DND-41 (cell line): ENCODE results near the gene RNF150.

Experiments used
- ATAC-seq: fragments of 200-7000 bp; cut with Tn5 transposase; 3 replicates; pipeline ENCODE4 v1.9.1; 2021; ENCODE audit warnings: low read depth; ENCODE audit not compliant: insufficient read depth
- DNase-seq: peaks from one replicate; pipeline ENCODE4 v3.0.0-alpha.2; 2020
- H2AFZ ChIP-seq: 2 replicates; pipeline ENCODE4 v1.6.0; 2012; ENCODE audit warnings: low read depth, low read length
- H3K27ac ChIP-seq: 2 replicates; pipeline ENCODE4 v1.5.1; 2012; ENCODE audit warnings: low read length, inconsistent platforms
- H3K27me3 ChIP-seq: fragments of 200-600 bp; sonication (generic); 2 replicates; pipeline ENCODE4 v1.6.0; 2012; ENCODE audit warnings: low read length, mild to moderate bottlenecking, inconsistent platforms; ENCODE audit not compliant: insufficient read depth, poor library complexity
- H3K36me3 ChIP-seq: 2 replicates; pipeline ENCODE4 v1.5.1; 2012; ENCODE audit warnings: low read length, inconsistent platforms; ENCODE audit not compliant: insufficient read depth
- H3K4me1 ChIP-seq: 2 replicates; pipeline ENCODE4 v1.5.1; 2012; ENCODE audit warnings: mild to moderate bottlenecking, low read length; ENCODE audit not compliant: insufficient read depth
- H3K4me2 ChIP-seq: 2 replicates; pipeline ENCODE4 v1.6.0; 2012; ENCODE audit warnings: mild to moderate bottlenecking, moderate library complexity, low read length, inconsistent platforms; ENCODE audit not compliant: insufficient read depth
- H3K4me3 ChIP-seq, 2 experiments: fragments of 200-600 bp in 1 of 2; shearing (Covaris generic) in 1 of 2; 2 replicates each; pipeline ENCODE4 v1.5.1; 2012 to 2016; ENCODE audit warnings: inconsistent platforms in 2 of 2, low read length in 2 of 2, mild to moderate bottlenecking in 2 of 2, low read depth in 1 of 2, moderate library complexity in 1 of 2
- H3K79me2 ChIP-seq: 2 replicates; pipeline ENCODE4 v1.6.0; 2012; ENCODE audit warnings: low read length, inconsistent platforms; ENCODE audit not compliant: insufficient read depth
- H3K9ac ChIP-seq: 2 replicates; pipeline ENCODE4 v1.6.0; 2012; ENCODE audit warnings: low read depth, mild to moderate bottlenecking, inconsistent platforms, low read length, moderate library complexity
- H3K9me3 ChIP-seq: 2 replicates; pipeline ENCODE4 v1.5.1; 2012; ENCODE audit warnings: low read length, moderate library complexity, mild to moderate bottlenecking, inconsistent platforms; ENCODE audit not compliant: insufficient read depth, severe bottlenecking
- H4K20me1 ChIP-seq: 2 replicates; pipeline ENCODE4 v1.6.0; 2012; ENCODE audit warnings: low read length; ENCODE audit not compliant: insufficient read depth
- EZH2 ChIP-seq: IDR thresholded peaks from 3 replicates; pipeline ENCODE4 v1.6.1; 2012; ENCODE audit warnings: borderline replicate concordance, low read depth, mild to moderate bottlenecking, moderate library complexity, low read length, inconsistent platforms; ENCODE audit not compliant: severe bottlenecking
- TF ChIP-seq, protein P1 (sequence below): IDR thresholded peaks from 2 replicates; pipeline ENCODE4 v1.5.1; 2012; ENCODE audit warnings: borderline replicate concordance, low read length, moderate library complexity, mild to moderate bottlenecking; ENCODE audit not compliant: poor library complexity, severe bottlenecking; ENCODE audit errors: extremely low read depth

The RNF150 gene

DNA sequence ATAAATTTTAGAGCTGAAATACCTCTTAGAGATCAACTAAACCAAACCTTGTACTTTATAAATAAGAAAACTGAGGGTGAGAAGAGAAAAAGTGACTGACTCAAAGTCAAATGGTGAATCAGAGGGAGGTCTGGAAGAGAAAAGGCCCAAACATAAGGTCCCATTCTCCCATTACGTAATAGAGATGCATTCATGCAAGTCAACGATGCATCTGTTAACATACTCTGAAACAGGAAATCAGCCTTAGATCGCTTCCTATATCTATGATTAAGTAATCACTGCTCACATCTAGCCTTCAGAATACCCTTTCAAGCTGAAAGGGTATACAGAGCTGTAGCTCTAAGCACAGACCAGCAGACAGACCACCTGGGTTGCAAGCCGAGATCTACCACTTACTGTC, 6.5 kb downstream of the RNF150 start:
- DNase-seq = no peak
- no peak for ATAC-seq
- Histone ChIP-seq H3K4me3 (no peak overlapping the region), H4K20me1 (no peaks in the 10 kb centered on the region), H3K79me2 (no peaks in the 10 kb centered on the region), H3K9me3 (no peaks in the 10 kb centered on the region), H3K9ac (no peak overlapping the region), H2AFZ (no peak overlapping the region), H3K27ac (no peak overlapping the region), H3K4me1 (no peaks in the 10 kb centered on the region), H3K4me2 (no peak overlapping the region), H3K36me3 (no peaks in the 10 kb centered on the region), H3K27me3 (peaks cover under 1% of the 10 kb centered on the region)
- no peak for TF ChIP-seq EZH2
- TF ChIP-seq, protein P1, sequence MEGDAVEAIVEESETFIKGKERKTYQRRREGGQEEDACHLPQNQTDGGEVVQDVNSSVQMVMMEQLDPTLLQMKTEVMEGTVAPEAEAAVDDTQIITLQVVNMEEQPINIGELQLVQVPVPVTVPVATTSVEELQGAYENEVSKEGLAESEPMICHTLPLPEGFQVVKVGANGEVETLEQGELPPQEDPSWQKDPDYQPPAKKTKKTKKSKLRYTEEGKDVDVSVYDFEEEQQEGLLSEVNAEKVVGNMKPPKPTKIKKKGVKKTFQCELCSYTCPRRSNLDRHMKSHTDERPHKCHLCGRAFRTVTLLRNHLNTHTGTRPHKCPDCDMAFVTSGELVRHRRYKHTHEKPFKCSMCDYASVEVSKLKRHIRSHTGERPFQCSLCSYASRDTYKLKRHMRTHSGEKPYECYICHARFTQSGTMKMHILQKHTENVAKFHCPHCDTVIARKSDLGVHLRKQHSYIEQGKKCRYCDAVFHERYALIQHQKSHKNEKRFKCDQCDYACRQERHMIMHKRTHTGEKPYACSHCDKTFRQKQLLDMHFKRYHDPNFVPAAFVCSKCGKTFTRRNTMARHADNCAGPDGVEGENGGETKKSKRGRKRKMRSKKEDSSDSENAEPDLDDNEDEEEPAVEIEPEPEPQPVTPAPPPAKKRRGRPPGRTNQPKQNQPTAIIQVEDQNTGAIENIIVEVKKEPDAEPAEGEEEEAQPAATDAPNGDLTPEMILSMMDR = no peak

DNA sequence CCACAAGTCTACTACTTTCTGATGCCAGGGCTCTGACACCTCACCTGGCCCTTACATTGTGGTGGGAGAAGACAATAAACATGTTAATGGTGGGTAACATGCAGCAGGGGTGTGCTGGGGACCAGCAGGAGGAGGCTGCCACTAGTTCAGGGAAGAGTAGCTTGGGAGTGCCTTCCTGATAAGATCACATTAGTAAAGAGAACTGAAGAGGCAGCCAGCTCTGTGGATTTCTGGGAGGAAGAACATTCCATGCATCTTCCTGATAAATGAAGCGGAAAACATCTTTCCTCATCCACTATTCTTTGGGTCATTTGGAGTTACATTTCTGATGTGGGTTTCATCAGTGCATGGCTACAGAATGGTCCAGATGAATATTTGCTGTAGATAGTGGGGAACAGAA, 9.0 kb downstream of the RNF150 start:
- H3K4me2 ChIP-seq = no peak overlapping the region
- DNase-seq (no peak), ATAC-seq (no peak)
- H3K79me2 ChIP-seq = no peaks in the 10 kb centered on the region
- H4K20me1 ChIP-seq = no peaks in the 10 kb centered on the region
- no peaks in the 10 kb centered on the region for H3K4me1 ChIP-seq
- TF ChIP-seq, protein P1 = no peak
- no peak for TF ChIP-seq EZH2
- no peak overlapping the region for H3K9ac ChIP-seq
- H3K4me3 ChIP-seq = no peak overlapping the region
- H2AFZ ChIP-seq = no peak overlapping the region
- peaks cover 3% of the 10 kb centered on the region for H3K27me3 ChIP-seq
- H3K9me3 ChIP-seq = no peaks in the 10 kb centered on the region
- no peaks in the 10 kb centered on the region for H3K36me3 ChIP-seq
- H3K27ac ChIP-seq = no peak overlapping the region

DNA sequence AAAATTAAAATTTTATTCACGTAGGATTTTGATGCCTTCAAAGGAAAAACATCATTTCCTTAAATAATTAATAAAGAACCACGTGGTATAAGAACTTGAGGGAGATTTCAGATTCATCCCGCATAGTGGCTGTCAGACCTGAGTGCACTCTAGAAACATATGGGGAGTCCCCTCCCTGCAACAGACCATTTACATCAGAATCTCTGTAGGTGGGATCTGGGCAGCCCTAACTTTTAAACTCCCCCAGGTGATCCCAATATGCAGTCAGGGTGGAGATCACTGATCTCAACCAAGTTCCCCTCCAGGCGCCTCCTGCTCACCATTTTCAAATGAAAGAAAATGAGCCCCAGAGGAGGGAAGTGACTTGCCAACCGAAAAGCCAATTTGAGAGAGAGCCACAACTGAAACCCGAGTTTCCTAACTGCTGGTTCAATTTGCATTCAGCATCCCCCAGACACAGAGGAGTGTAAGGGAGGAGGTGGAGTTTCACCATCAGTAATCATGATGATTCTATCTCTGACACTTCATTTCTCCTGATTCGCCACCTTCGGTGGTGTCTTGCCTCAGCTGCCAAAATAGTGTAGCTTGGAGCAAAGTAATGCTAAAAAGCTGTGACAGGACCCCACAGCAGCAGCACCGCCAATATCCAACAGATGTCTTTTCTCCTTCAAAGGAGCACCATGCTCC, 11.4 kb downstream of the RNF150 start:
- Histone ChIP-seq H3K27me3 (peaks cover 3% of the 10 kb centered on the region), H3K9ac (no peak overlapping the region), H3K4me2 (no peak overlapping the region), H3K27ac (no peak overlapping the region), H3K36me3 (no peaks in the 10 kb centered on the region), H3K79me2 (no peaks in the 10 kb centered on the region), H4K20me1 (no peaks in the 10 kb centered on the region), H2AFZ (no peak overlapping the region), H3K9me3 (no peaks in the 10 kb centered on the region), H3K4me1 (no peaks in the 10 kb centered on the region), H3K4me3 (no peak overlapping the region)
- DNase-seq (no peak), ATAC-seq (no peak)
- TF ChIP-seq EZH2 = no peak
- TF ChIP-seq, protein P1 = no peak

DNA sequence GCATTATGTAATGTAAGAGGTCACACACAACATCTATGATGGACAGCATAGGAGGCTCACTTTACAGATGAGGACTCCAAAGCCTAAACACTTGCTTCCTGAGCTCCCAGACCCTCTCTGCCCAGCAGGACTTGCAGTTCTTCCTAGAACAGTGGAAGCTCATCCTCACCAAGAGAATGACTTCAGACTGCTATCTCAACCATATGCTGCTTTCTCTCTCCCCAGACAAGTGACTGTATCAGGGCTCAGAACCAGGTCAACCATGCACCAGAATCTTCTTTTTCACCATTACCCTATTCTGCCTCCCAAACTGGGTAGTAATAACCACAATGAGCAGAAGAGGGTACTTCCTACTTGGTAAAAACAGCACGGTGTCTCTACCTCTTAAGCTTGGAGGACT, 12.2 kb downstream of the RNF150 start:
- no peaks in the 10 kb centered on the region for H3K36me3 ChIP-seq

More for the DNA sequence above, 12.2 kb downstream of the RNF150 start:
- Histone ChIP-seq H2AFZ (no peak overlapping the region), H4K20me1 (no peaks in the 10 kb centered on the region), H3K27ac (no peak overlapping the region), H3K4me2 (no peak overlapping the region), H3K27me3 (peaks cover 3% of the 10 kb centered on the region), H3K4me3 (no peak overlapping the region), H3K9me3 (no peaks in the 10 kb centered on the region), H3K4me1 (no peaks in the 10 kb centered on the region), H3K79me2 (no peaks in the 10 kb centered on the region), H3K9ac (no peak overlapping the region)
- ATAC-seq = no peak
- no peak for TF ChIP-seq EZH2
- TF ChIP-seq, protein P1 = no peak
- DNase-seq = no peak
